H1 (cell line): Measurements from ENCODE around the gene ISG15. TPM values are rescaled to one million over a fixed set of nuclear protein-coding genes. Genes with fewer than 3 reads are reported as not detected.

ENCODE experiments used
- CTCF ChIA-PET: fragments of 300-600 bp; sonication (Branson Sonifier 250); formaldehyde crosslinking; loops from one replicate; lab custom pipeline; 2021; ENCODE audit not compliant: partially characterized antibody; lab: Charles Lee
- POLR2A ChIA-PET: fragments of 300-600 bp; sonication (Branson Sonifier 250); formaldehyde crosslinking; loops from one replicate; lab custom pipeline; 2021; ENCODE audit warnings: inconsistent platforms; ENCODE audit not compliant: partially characterized antibody; lab: Charles Lee
- DNase-seq, 2 experiments: peaks; one replicate each; pipeline versions ENCODE4 v3.0.0 to v3.0.0-alpha.2; 2010 to 2022; ENCODE audit warnings: low spot score in 2 of 2, low read depth in 1 of 2, mixed read lengths in 1 of 2
- FAIRE-seq: peaks from 2 replicates; lab custom pipeline; 2011; peaks lifted over from hg19 to GRCh38; lab: Jason Lieb, UNC
- H2AFZ ChIP-seq: 2 replicates; pipeline ENCODE4 v1.8.1; 2012; ENCODE audit warnings: low read length, inconsistent platforms
- H2AK5ac ChIP-seq: 2 replicates; pipeline ENCODE4 v1.6.1; 2013; ENCODE audit warnings: low read depth, low read length
- H2BK120ac ChIP-seq: replicated peaks from 2 replicates; pipeline ENCODE3; 2013; ENCODE audit warnings: low read depth, low read length, inconsistent platforms
- H2BK12ac ChIP-seq: 2 replicates; pipeline ENCODE4 v1.6.1; 2013; ENCODE audit warnings: low read depth, low read length
- H2BK15ac ChIP-seq: 2 replicates; pipeline ENCODE4 v1.6.1; 2013; ENCODE audit warnings: low read length
- H2BK20ac ChIP-seq: 2 replicates; pipeline ENCODE4 v1.6.1; 2013; ENCODE audit warnings: low read length
- H2BK5ac ChIP-seq: 2 replicates; pipeline ENCODE4 v1.6.1; 2013; ENCODE audit warnings: low read depth, low read length
- H3K14ac ChIP-seq: 2 replicates; pipeline ENCODE4 v1.6.1; 2013; ENCODE audit warnings: inconsistent platforms; ENCODE audit not compliant: insufficient read length
- H3K18ac ChIP-seq: 2 replicates; pipeline ENCODE4 v1.6.1; 2013; ENCODE audit warnings: low read length; ENCODE audit errors: extremely low read depth
- H3K23ac ChIP-seq: 2 replicates; pipeline ENCODE4 v1.6.1; 2013; ENCODE audit warnings: inconsistent platforms; ENCODE audit not compliant: insufficient read length
- H3K23me2 ChIP-seq: 2 replicates; pipeline ENCODE4 v1.6.1; 2013; ENCODE audit warnings: low read depth, low read length
- H3K27ac ChIP-seq: 2 replicates; pipeline ENCODE4 v1.6.1; 2011; ENCODE audit warnings: low read depth, low read length, inconsistent platforms
- H3K27me3 ChIP-seq, 4 experiments: replicated peaks in 1 of 4; 1 replicate in 1 of 4; 2 replicates in 3 of 4; pipeline versions ENCODE4 v1.6.1 to v1.8.1; 2011 to 2013; ENCODE audit warnings: low read length in 3 of 4, mild to moderate bottlenecking in 3 of 4, inconsistent platforms in 2 of 4, mixed read lengths in 2 of 4, moderate library complexity in 1 of 4; ENCODE audit not compliant: control insufficient read depth in 3 of 4, insufficient read depth in 3 of 4; ENCODE audit errors: extremely low read depth in 1 of 4
- H3K36me3 ChIP-seq, 4 experiments: 2 replicates each; pipeline versions ENCODE4 v1.6.1 to v1.8.1; 2011 to 2013; ENCODE audit warnings: mild to moderate bottlenecking in 4 of 4, low read length in 3 of 4, moderate library complexity in 2 of 4, control low read depth in 1 of 4, inconsistent platforms in 1 of 4; ENCODE audit not compliant: insufficient read depth in 4 of 4, control insufficient read depth in 2 of 4
- H3K4ac ChIP-seq: replicated peaks from 2 replicates; pipeline ENCODE3; 2013; ENCODE audit warnings: low read length, low read depth, mixed read lengths, inconsistent platforms; ENCODE audit not compliant: insufficient read length
- H3K4me1 ChIP-seq, 4 experiments: replicated peaks in 1 of 4; 1 replicate in 1 of 4; 2 replicates in 3 of 4; pipeline versions ENCODE4 v1.6.1 to v1.8.1; 2011 to 2013; ENCODE audit warnings: low read length in 3 of 4, inconsistent platforms in 2 of 4, mixed read lengths in 1 of 4; ENCODE audit not compliant: insufficient read depth in 4 of 4, control insufficient read depth in 3 of 4
- H3K4me2 ChIP-seq, 2 experiments: 2 replicates each; pipeline versions ENCODE4 v1.6.1 to v1.8.1; 2011 to 2013; ENCODE audit warnings: low read depth in 2 of 2, low read length in 2 of 2, control low read depth in 1 of 2, inconsistent platforms in 1 of 2, mild to moderate bottlenecking in 1 of 2; ENCODE audit not compliant: insufficient read depth in 1 of 2
- H3K4me3 ChIP-seq, 4 experiments: fragments of 200-600, 300-600 bp in 1 of 4; sonication (generic), shearing (Covaris generic), sonication (Bioruptor Twin) in 1 of 4; 2 replicates each; pipeline versions ENCODE4 v1.5.1 to v1.8.1; 2011 to 2016; ENCODE audit warnings: low read length in 4 of 4, low read depth in 3 of 4, control low read depth in 2 of 4, inconsistent platforms in 2 of 4, mild to moderate bottlenecking in 2 of 4, mixed read lengths in 1 of 4, moderate library complexity in 1 of 4; ENCODE audit not compliant: insufficient read depth in 2 of 4; ENCODE audit errors: extremely low read depth in 1 of 4
- H3K56ac ChIP-seq: replicated peaks from 2 replicates; pipeline ENCODE3; 2013; ENCODE audit warnings: low read depth, mild to moderate bottlenecking, mixed read lengths, low read length, inconsistent platforms; ENCODE audit not compliant: insufficient read length
- H3K79me1 ChIP-seq: 2 replicates; pipeline ENCODE4 v1.6.1; 2013; ENCODE audit warnings: low read depth, low read length, control low read depth
- H3K79me2 ChIP-seq, 2 experiments: 2 replicates each; pipeline versions ENCODE4 v1.6.1 to v1.8.1; 2012 to 2013; ENCODE audit warnings: low read length in 2 of 2, mild to moderate bottlenecking in 2 of 2, inconsistent platforms in 1 of 2; ENCODE audit not compliant: insufficient read depth in 2 of 2, control insufficient read depth in 1 of 2
- H3K9ac ChIP-seq, 4 experiments: replicated peaks in 1 of 4; 1 replicate in 1 of 4; 2 replicates in 3 of 4; pipeline versions ENCODE4 v1.6.1 to v1.8.1; 2011 to 2013; ENCODE audit warnings: low read depth in 3 of 4, low read length in 3 of 4, control low read depth in 2 of 4, mild to moderate bottlenecking in 2 of 4, moderate library complexity in 2 of 4, inconsistent platforms in 1 of 4; ENCODE audit errors: extremely low read depth in 1 of 4
- H3K9me3 ChIP-seq, 2 experiments: 2 replicates each; pipeline versions ENCODE4 v1.6.1 to v1.8.1; 2012 to 2013; ENCODE audit warnings: mild to moderate bottlenecking in 2 of 2, moderate library complexity in 2 of 2, control low read depth in 1 of 2, inconsistent platforms in 1 of 2, low read depth in 1 of 2, low read length in 1 of 2, mixed read lengths in 1 of 2; ENCODE audit not compliant: insufficient read depth in 2 of 2
- H4K20me1 ChIP-seq, 2 experiments: replicated peaks in 1 of 2; 2 replicates each; pipeline versions ENCODE3 to v1.8.1; 2011 to 2013; ENCODE audit warnings: inconsistent platforms in 2 of 2, low read length in 2 of 2, mild to moderate bottlenecking in 1 of 2; ENCODE audit not compliant: insufficient read depth in 2 of 2, control insufficient read depth in 1 of 2
- H4K5ac ChIP-seq: 2 replicates; pipeline ENCODE4 v1.6.1; 2013; ENCODE audit warnings: low read length, low read depth, mixed read lengths, inconsistent platforms; ENCODE audit not compliant: insufficient read length
- H4K8ac ChIP-seq: 2 replicates; pipeline ENCODE4 v1.8.0; 2013; ENCODE audit warnings: mild to moderate bottlenecking, moderate library complexity, low read length, inconsistent platforms; ENCODE audit not compliant: insufficient read depth; ENCODE audit errors: extremely low read depth
- H4K91ac ChIP-seq: replicated peaks from 2 replicates; pipeline ENCODE3; 2013; ENCODE audit warnings: low read length, mixed read lengths, inconsistent platforms; ENCODE audit not compliant: insufficient read length
- CBX5 ChIP-seq: fragments of 300-800, 300-1000 bp; sonication (generic); IDR thresholded peaks from 2 replicates; pipeline ENCODE4 v1.7.1; 2016; ENCODE audit warnings: antibody characterized with exemption, low read length, low read depth
- CBX8 ChIP-seq: fragments of 300-800, 300-1000 bp; sonication (generic); IDR thresholded peaks from 2 replicates; pipeline ENCODE4 v1.7.1; 2016; ENCODE audit warnings: low read depth, low read length, borderline replicate concordance
- CREB1 ChIP-seq: IDR thresholded peaks from 2 replicates; pipeline ENCODE4 v1.6.1; 2012; ENCODE audit warnings: inconsistent platforms
- HDAC2 ChIP-seq, 2 experiments: fragments of 300-600 bp in 1 of 2; sonication (generic) in 1 of 2; IDR thresholded peaks; 2 replicates each; pipeline ENCODE4 v1.6.1; 2011 to 2012; ENCODE audit warnings: low read depth in 2 of 2, low read length in 2 of 2, mild to moderate bottlenecking in 2 of 2, moderate library complexity in 2 of 2, borderline replicate concordance in 1 of 2, inconsistent platforms in 1 of 2
- PHF8 ChIP-seq: fragments of 200-600 bp; sonication (generic); conservative IDR thresholded peaks from 2 replicates; pipeline ENCODE4 v1.7.1; 2012; ENCODE audit warnings: low read depth, mild to moderate bottlenecking, inconsistent platforms, low read length, moderate library complexity
- TCF12 ChIP-seq: IDR thresholded peaks from 2 replicates; pipeline ENCODE4 v1.6.1; 2011; ENCODE audit warnings: low read depth, mild to moderate bottlenecking, low read length
- TEAD4 ChIP-seq: IDR thresholded peaks from 2 replicates; pipeline ENCODE4 v1.6.1; 2012; ENCODE audit warnings: low read depth, low read length, inconsistent platforms, mixed read lengths
- WGBS, 2 experiments: shearing (Covaris generic) in 1 of 2; methylation state at CpG; one replicate each; pipeline versions ENCODE4 v1.1.6 to v1.1.7; 2013 to 2015; ENCODE audit warnings: low lambda C conversion rate in 2 of 2, mixed read lengths in 2 of 2, inconsistent platforms in 1 of 2, low coverage in 1 of 2, missing lambda C conversion rate in 1 of 2; ENCODE audit not compliant: insufficient replicate concordance in 2 of 2, insufficient coverage in 1 of 2, insufficient read length in 1 of 2; ENCODE audit errors: extremely low coverage in 1 of 2, missing lambda C conversion rate in 1 of 2; 5-methylcytosine and 5-hydroxymethylcytosine counted together
- polyA plus RNA-seq, 7 experiments: library from polyadenylated mRNA; depleted of rRNA in 3 of 7; stranded (reverse) in 5 of 7; unstranded in 2 of 7; fragments of >200 nt in 5 of 7; fragments of 200-250 nt in 2 of 7; gene quantifications; 1 replicate in 5 of 7; 2 replicates in 1 of 7; 4 replicates in 1 of 7; pipeline versions ENCODE4 v1.2.1 to v1.2.3, GENCODE V29; 2011 to 2013; ENCODE audit warnings: missing spikeins in 2 of 7, mixed read lengths in 2 of 7
- total RNA-seq: library from RNA; stranded (reverse); fragmentation: NEBNext Ultra II Directional; extraction: Animal tissue kit (Norgen Biotek cat#: 25700); gene quantifications from 2 replicates; pipeline ENCODE4 v1.2.1, GENCODE V29; 2021

ISG15 gene
- total and polyA plus RNA-seq, 2 of the 8 experiments (the other 6 are each of a cell fraction or from before 2014, with no cell fraction given), result 29.3 to 121 TPM

DNA sequence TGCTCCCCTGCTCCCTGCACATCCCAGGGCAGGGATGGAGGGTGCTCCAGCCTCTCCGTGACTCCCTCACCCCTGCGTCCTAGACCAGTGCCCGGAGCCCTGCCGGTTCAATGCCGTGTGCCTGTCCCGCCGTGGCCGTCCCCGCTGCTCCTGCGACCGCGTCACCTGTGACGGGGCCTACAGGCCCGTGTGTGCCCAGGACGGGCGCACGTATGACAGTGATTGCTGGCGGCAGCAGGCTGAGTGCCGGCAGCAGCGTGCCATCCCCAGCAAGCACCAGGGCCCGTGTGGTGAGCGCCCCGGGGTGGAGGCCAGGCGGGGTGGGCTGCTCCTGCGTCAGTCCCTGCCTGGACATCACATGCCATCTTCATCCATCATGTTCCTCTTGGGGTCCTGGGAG lies 28.6 kb downstream of the ISG15 start:
- Histone ChIP-seq H3K23me2 (peaks cover 8% of the 10 kb centered on the region; the same call in 1 of the 2 replicates), H4K91ac (no peak overlapping the region), H3K4me1 (peaks cover 0 to 10% (median 2%) of the 10 kb centered on the region in 4 experiments; a peak in 4 of 7 replicates), H3K14ac (no peak overlapping the region), H2BK15ac (no peak overlapping the region), H3K79me1 (peaks cover 7% of the 10 kb centered on the region; the same call in 1 of the 2 replicates), H4K20me1 (peaks cover 35 to 54% of the 10 kb centered on the region in 2 experiments), H2BK120ac (no peak overlapping the region), H2BK20ac (no peak overlapping the region), H3K4ac (no peak overlapping the region), H3K4me3 (no peak overlapping the region), H4K5ac (no peak overlapping the region), H3K18ac (no peak overlapping the region), H2BK12ac (no peak overlapping the region), H3K27me3 (peaks cover 0 to 26% (median 16%) of the 10 kb centered on the region in 4 experiments; a peak in 5 of 7 replicates), H4K8ac (peak overlapping the region; percentile 79; the same call in 1 of the 2 replicates), H3K56ac (no peak overlapping the region), H3K79me2 (no peaks in the 10 kb centered on the region), H2AK5ac (no peak overlapping the region), H2AFZ (no peak overlapping the region), H3K4me2 (no peak overlapping the region), H3K27ac (no peak overlapping the region), H3K23ac (no peak overlapping the region), H2BK5ac (no peak overlapping the region), H3K36me3 (peaks cover 2 to 42% (median 14%) of the 10 kb centered on the region in 4 experiments; a peak in 6 of 8 replicates), H3K9ac (no peak overlapping the region), H3K9me3 (no peaks in the 10 kb centered on the region)
- DNase-seq (no peak), FAIRE-seq (no peak)
- CTCF ChIA-PET, result interaction anchor here (1.5 to 5.8 kb wide), 2 partner anchors 18 to 27 kb away, joined by 7 to 70 read pairs; no protein-coding TSS in a partner anchor
- TF ChIP-seq CREB1 (no peak), CBX8 (no peak), TCF12 (no peak), HDAC2 (IDR thresholded peaks at IDR 0.05; ENCODE audit: borderline replicate concordance in 1 of 2, low read depth in 2 of 2, low read length in 2 of 2) (no peak), TEAD4 (no peak), PHF8 (no peak), CBX5 (no peak)
- WGBS, 2 experiments, result 93% methylated on average over 25 of the region's 25 CpGs; no CpG with 5 or more reads in 1 of the 2 experiments
- POLR2A ChIA-PET, result interaction anchor here (1.1 to 5.8 kb wide), 4 partner anchors 10 to 59 kb away, joined by 3 to 70 read pairs (median 14); no protein-coding TSS in a partner anchor
